B cell (primary cell): ENCODE measurements around the gene FNDC3A.

Experiments
- CTCF ChIP-seq: fragments of 200-600 bp; IDR thresholded peaks from one replicate; pipeline ENCODE4 v1.8.0; 2022; ENCODE audit warnings: antibody characterized with exemption, mild to moderate bottlenecking
- EZH2 ChIP-seq: IDR thresholded peaks from 2 replicates; pipeline ENCODE4 v1.6.1; 2012; ENCODE audit warnings: borderline replicate concordance, low read depth, mild to moderate bottlenecking, moderate library complexity, low read length; ENCODE audit not compliant: insufficient read depth, poor library complexity, severe bottlenecking

- TF ChIP-seq CTCF: peak; percentile 41
- TF ChIP-seq EZH2: peak; percentile 84
Observed at GRCh38 chr13:49220036-49220855, 244.5 kb downstream of the FNDC3A start, which contains the start of gene MLNR.
